Measurements from ENCODE around the gene ARHGEF26.

DNA sequence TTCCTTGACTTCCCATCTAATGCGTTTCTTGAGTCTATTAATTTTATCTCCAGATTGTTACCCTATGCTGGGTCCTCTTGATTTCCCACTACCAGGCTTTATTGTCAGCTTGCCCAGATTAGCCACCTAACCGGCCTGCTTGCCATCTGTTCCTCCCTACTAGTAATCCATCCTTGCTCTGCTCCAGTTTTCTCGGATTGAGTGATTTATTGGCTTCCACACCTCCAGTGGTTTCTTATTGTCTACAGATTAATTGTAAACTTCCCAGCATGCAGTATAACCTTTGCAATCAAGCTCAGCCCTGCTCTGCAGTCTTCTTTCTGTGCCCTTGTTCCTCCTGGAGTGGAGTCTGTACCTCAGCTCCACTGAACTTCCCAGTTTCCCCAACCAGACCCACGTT is 63.4 kb downstream of the ARHGEF26 start:
- no peak for TF ChIP-seq CTCF (IDR thresholded peaks at IDR 0.05; ENCODE audit: borderline replicate concordance, extremely low read depth, low read length, poor library complexity, severe bottlenecking)
- no peak for TF ChIP-seq EZH2 (IDR thresholded peaks at IDR 0.05; ENCODE audit: borderline replicate concordance, low read depth, low read length, severe bottlenecking)

All from DND-41 (cell line).